GM18868 (cell line): ENCODE data around the gene DVL1.

Experiments
- ATAC-seq: cut with Tn5 transposase; IDR thresholded peaks from one replicate; pipeline ENCODE4 v1.9.1; 2021; ENCODE audit warnings: mild to moderate bottlenecking, moderate library complexity; ENCODE audit not compliant: unreplicated experiment

Gene DVL1

GRCh38 chr1:1356796-1357401 is 7.7 kb upstream of the DVL1 start:
- no peak for ATAC-seq

DNA sequence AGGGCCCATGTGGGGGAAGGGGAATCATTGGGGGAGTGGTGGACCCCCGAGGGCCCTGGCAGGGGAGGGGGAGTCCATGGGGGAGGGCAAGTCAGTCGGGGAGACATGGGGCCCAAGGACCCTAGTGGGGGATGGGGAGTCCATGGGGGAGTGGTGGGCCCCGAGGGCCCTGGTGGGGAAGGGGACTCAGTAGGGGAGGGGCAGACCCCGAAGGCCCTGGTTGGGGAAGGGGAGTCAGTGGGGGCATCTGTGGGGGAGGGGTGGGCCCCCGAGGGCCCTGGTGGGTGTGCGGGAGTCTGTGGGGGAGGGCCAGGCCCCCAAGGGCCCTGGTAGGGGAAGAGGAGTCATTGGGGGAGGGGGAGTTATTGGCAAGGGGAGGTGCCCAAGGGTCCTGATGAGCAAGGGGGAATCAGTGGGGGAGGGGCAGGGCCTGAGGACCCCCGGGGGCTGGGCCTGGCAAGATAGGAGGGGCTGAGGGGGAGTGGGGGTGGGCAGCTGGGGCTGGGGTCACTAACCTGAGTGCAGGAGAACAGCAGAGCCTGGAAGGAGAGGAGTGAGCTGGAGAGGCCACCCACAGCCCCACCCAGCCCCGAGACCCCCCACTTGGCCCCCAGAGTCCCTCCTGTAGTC is 7.1 kb upstream of the DVL1 start:
- ATAC-seq = no peak

GRCh38 chr1:1355416-1355815 is 6.2 kb upstream of the DVL1 start:
- no peak for ATAC-seq

- no peak for ATAC-seq
These were observed 5.3 kb upstream of the DVL1 start for GRCh38 chr1:1354271-1355247.

- no peak for ATAC-seq
These were observed 4.4 kb upstream of the DVL1 start for GRCh38 chr1:1353389-1354151.

DNA sequence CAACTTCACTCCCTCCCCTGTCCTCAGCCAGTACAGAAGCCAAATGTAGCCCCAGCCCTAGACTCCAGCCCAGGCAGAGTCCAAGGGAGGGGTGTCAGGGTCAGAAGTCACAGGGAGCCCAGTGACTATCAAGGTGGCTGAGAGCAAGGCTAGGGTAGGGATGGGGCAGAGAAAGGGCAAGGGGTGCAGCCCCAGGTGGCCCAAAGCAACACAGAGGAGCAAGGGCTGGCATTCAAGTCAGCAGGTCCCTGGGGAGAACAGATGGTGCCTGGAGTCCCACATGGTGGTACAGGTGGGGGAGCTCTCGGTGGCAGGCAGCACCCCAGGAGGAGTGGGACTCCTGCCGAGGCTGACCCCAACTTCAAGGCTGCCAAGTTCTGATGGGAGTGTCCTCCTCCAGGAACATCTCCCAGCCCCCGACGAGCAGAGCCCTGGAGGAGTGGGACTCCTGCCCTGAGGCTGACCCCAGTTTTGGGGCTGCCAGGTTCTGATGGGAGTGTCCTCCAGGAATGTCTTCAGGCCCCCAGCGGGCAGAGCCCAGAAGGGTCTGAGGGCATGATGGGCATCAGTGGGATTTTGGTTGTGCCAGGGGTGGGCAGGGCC is 3.7 kb upstream of the DVL1 start:
- ATAC-seq = no peak

- no peak for ATAC-seq
These were observed 2.6 kb upstream of the DVL1 start for GRCh38 chr1:1351511-1352427.

DNA sequence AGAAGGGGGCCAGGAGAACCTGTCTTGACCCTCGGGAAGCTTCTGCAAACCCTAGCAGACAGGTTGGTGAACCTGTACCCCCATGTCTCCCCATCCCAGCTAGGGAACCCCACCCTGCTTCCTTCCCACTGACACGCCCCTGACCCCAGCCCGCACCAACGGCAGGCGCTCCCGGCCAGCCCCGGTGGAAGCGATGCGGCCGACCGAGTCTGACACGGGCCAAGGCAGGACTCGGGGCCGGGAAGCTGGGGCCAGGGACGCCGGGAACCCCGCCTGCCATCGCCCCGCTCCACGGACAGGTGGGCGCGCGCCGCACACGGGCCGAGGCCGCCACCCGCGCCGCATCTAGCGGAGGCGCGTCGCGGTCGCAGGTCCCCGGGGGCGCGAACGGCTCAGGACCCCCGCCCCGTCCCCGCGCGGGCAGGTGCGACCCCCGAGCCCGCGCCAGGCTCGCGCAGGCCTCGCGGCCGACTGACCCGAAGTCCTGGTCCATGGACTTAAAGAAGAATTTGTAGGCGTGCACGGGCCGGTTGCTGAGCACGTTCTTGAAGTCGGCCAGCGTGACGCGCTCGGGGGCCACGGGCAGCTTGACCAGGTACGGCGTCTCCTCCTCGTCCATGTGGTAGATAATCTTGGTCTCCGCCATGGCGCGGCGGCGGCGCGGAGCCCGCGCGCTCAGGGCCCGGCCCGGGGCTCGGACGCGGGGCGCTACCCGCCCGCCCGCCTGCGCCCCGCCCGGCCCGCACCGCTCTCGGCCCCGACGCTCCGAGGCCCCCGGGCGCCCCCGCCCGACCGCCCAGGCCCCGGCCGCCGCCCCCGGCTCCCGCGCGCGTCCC is 580 bp downstream of the DVL1 start:
- ATAC-seq = peak; percentile 29

GRCh38 chr1:1347663-1348419 is 1.4 kb downstream of the DVL1 start:
- ATAC-seq = no peak

GRCh38 chr1:1347026-1347595 is 2.1 kb downstream of the DVL1 start:
- no peak for ATAC-seq

GRCh38 chr1:1346501-1346890 is 2.7 kb downstream of the DVL1 start:
- ATAC-seq = no peak

DNA sequence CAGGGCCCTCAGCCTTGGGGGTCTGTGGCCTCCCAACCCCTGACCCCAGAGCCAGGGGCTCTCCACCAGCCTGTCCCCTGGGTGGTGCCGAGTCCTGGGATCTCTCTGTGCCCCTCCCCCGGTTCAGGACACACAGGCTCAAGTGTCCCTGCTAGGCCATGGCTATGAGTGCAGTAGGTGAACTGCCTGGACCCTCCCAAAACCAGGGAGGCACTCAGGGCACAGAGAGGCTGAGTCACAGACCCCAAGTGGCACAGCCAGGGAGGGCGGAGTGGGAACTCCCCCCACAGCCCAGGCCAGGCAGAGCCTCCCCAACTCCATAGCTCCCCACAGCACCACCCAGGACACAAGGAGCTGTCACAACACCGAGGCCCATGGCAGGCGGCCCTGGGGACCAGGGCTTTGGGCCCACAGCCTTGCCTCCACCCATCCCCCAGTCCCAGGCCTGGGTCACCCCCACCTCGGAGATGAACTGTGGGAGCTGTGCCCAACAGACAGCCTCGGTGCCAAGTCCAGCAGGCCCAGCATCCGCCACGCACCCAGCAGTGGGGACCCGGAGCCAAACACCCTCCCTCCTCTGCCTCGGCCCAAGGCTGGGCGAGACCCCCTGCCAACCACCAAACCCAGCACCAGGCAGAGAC is 3.2 kb downstream of the DVL1 start:
- no peak for ATAC-seq

GRCh38 chr1:1345384-1345783 is 3.8 kb downstream of the DVL1 start:
- ATAC-seq = no peak

DNA sequence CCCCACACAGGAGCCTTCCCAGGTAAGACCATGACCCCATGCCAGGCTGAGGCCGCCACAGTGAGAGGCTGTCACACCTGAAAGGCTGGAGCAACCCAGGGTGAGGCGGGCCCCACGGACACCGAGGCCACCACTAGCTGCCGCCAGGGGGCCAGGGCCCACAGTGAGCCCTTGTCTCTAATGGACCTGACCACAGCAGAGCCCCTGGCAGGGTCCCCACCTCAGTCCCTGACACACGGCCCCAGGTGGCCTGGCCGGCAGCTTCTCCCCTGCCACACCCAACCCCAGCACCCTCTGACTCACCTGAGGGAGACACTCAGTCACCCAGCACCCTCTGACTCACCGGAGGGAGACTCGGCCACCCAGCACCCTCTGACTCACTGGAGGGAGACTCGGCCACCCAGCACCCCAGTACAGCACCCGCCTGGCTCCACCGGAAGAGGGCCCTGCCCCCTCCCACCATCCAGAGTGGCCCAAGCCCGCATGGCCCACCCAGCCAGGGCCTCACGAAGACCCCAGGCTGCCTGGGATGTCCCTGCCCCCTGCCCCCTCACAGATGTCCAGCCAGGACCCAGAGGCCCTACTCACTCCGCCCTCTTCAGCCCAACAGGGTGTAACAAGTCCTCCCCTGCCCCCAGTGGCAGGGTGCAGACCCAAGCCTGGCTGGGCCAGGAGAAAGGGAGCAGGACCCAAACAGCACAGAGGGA is 4.4 kb downstream of the DVL1 start:
- ATAC-seq = no peak

- no peak for ATAC-seq
These were observed 5.3 kb downstream of the DVL1 start for GRCh38 chr1:1343811-1344421.

GRCh38 chr1:1342584-1343115 is 6.6 kb downstream of the DVL1 start:
- ATAC-seq = no peak
